Body of pancreas (tissue), 4 donors: Measurements from ENCODE around the gene CNTLN. TPM values are rescaled to one million over a fixed set of nuclear protein-coding genes. Genes with fewer than 3 reads are reported as not detected.

Experiments used
- ATAC-seq: fragments of 150-250 bp; one replicate; pipeline ENCODE4 v1.9.1; 2016
- DNase-seq, 4 donors: peaks; one replicate each; pipeline ENCODE4 v3.0.0-alpha.2; 2019
- H3K27ac ChIP-seq, 4 donors: fragments of 200-600 bp; sonication (generic); 1 replicate in 3 of 4; 2 replicates in 1 of 4; pipeline versions ENCODE4 v1.5.1 to v1.6.1; 2016 to 2019; ENCODE audit warnings: mild to moderate bottlenecking in 1 of 4, mixed read lengths in 1 of 4, moderate library complexity in 1 of 4
- H3K27me3 ChIP-seq, 2 donors: fragments of 200-600 bp; sonication (generic); one replicate each; pipeline ENCODE4 v1.6.0; 2016; ENCODE audit warnings: mild to moderate bottlenecking in 1 of 2
- H3K36me3 ChIP-seq, 2 donors: fragments of 200-600 bp; sonication (generic); replicated peaks in 1 of 2; 2 replicates each; pipeline ENCODE4 v1.5.1; 2016; ENCODE audit warnings: low read depth in 2 of 2; ENCODE audit not compliant: insufficient read depth in 1 of 2
- H3K4me1 ChIP-seq: fragments of 200-600 bp; sonication (generic); one replicate; pipeline ENCODE4 v1.6.0; 2016
- H3K4me3 ChIP-seq, 2 donors: fragments of 200-600 bp; sonication (generic); 1 replicate in 1 of 2; 2 replicates in 1 of 2; pipeline ENCODE4 v1.5.1; 2016 to 2019
- H3K9me3 ChIP-seq, 3 donors: fragments of 200-600 bp; sonication (generic); 1 replicate in 2 of 3; 2 replicates in 1 of 3; pipeline ENCODE4 v1.5.1; 2016
- CTCF ChIP-seq, 7 experiments: fragments of 450-650 bp in 4 of 7; fragments of 200-600 bp in 3 of 7; sonication (generic) in 3 of 7; IDR thresholded peaks; one replicate each; pipeline ENCODE4 v1.5.1; 2016 to 2019; ENCODE audit warnings: antibody characterized with exemption in 7 of 7
- POLR2A ChIP-seq, 3 donors: fragments of 450-650 bp; IDR thresholded peaks; one replicate each; pipeline ENCODE4 v1.6.1; 2016; ENCODE audit warnings: antibody characterized with exemption in 3 of 3, mild to moderate bottlenecking in 2 of 3
- WGBS, 2 donors: methylation state at CpG; one replicate each; pipeline ENCODE4 v1.1.5; 2017; 5-methylcytosine and 5-hydroxymethylcytosine counted together
- intact Hi-C: fragments of 100-400 bp; cut with DNase I; formaldehyde crosslinking; loops from one replicate; pipeline ENCODE4 v1.15.1; 2023
- total RNA-seq, 2 donors: library from RNA; depleted of rRNA; stranded (reverse); fragments of >200 nt; gene quantifications; one replicate each; pipeline ENCODE4 v1.1.0, GENCODE V29; 2016

Gene CNTLN
- total RNA-seq, 2 donors from 2014 or later = 7.3 to 11.2 TPM

GRCh38 chr9:17319864-17320263 lies 185.0 kb downstream of the CNTLN start:
- intact Hi-C loops = no loop called here
- Histone ChIP-seq H3K9me3 (no peaks in the 10 kb centered on the region), H3K4me1 (no peaks in the 10 kb centered on the region), H3K27me3 (no peaks in the 10 kb centered on the region), H3K36me3 (no peaks in the 10 kb centered on the region), H3K27ac (no peak overlapping the region), H3K4me3 (no peak overlapping the region)
- DNase-seq = no peak
- TF ChIP-seq POLR2A (IDR thresholded peaks at IDR 0.05) = no peak
- TF ChIP-seq CTCF (IDR thresholded peaks at IDR 0.05) = no peak
- no peak for ATAC-seq
- WGBS, 2 donors = 37 to 42% methylated on average over 1 of the region's 1 CpG

GRCh38 chr9:17322882-17323864 lies 188.3 kb downstream of the CNTLN start:
- Histone ChIP-seq H3K4me3 (no peak overlapping the region), H3K36me3 (no peaks in the 10 kb centered on the region), H3K9me3 (no peaks in the 10 kb centered on the region), H3K27ac (no peak overlapping the region), H3K4me1 (no peaks in the 10 kb centered on the region), H3K27me3 (no peaks in the 10 kb centered on the region)
- intact Hi-C loops = no loop called here
- WGBS, 2 donors = 92 to 95% methylated on average over 10 of the region's 10 CpGs
- ATAC-seq = no peak
- DNase-seq = no peak
- no peak for TF ChIP-seq POLR2A (IDR thresholded peaks at IDR 0.05)
- TF ChIP-seq CTCF (IDR thresholded peaks at IDR 0.05) = no peak

GRCh38 chr9:17328331-17328730 lies 193.5 kb downstream of the CNTLN start:
- Histone ChIP-seq H3K4me1 (no peaks in the 10 kb centered on the region), H3K9me3 (no peaks in the 10 kb centered on the region), H3K27me3 (no peaks in the 10 kb centered on the region), H3K4me3 (no peak overlapping the region), H3K27ac (no peak overlapping the region), H3K36me3 (no peaks in the 10 kb centered on the region)
- DNase-seq = no peak
- no peak for ATAC-seq
- TF ChIP-seq CTCF (IDR thresholded peaks at IDR 0.05) (no peak), POLR2A (IDR thresholded peaks at IDR 0.05) (no peak)
- WGBS, 2 donors = 86 to 92% methylated on average over 2 of the region's 2 CpGs
- intact Hi-C loops = no loop called here

DNA sequence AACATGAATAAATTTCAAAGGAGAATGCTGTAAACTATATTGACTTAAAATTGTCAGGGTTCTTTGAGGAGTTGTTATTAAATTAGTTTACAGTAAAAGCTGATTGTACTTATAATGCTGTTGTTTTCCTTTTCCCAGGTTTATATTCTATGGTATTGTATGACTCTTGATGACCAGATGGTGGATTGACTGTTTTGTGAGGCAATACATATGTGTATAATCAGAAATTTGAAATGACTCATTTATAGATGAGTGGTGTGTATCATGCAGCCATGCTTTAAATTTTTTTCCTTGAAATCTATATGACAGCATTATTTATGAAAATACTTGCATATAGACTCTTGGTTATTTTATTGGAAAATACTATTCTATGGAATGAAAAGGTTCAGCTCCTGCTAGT lies 195.3 kb downstream of the CNTLN start:
- TF ChIP-seq CTCF (IDR thresholded peaks at IDR 0.05) (no peak), POLR2A (IDR thresholded peaks at IDR 0.05) (no peak)
- Histone ChIP-seq H3K4me3 (no peak overlapping the region), H3K4me1 (no peaks in the 10 kb centered on the region), H3K36me3 (no peaks in the 10 kb centered on the region), H3K27me3 (no peaks in the 10 kb centered on the region), H3K9me3 (no peaks in the 10 kb centered on the region), H3K27ac (no peak overlapping the region)
- DNase-seq (no peak), ATAC-seq (no peak)
- intact Hi-C loops = no loop called here

- ATAC-seq (no peak), DNase-seq (no peak)
- no peaks in the 10 kb centered on the region for H3K9me3 ChIP-seq
- no peaks in the 10 kb centered on the region for H3K27me3 ChIP-seq
- H3K27ac ChIP-seq = no peak overlapping the region
- WGBS, 2 donors = 87 to 93% methylated on average over 3 of the region's 3 CpGs
- no peak for TF ChIP-seq CTCF (IDR thresholded peaks at IDR 0.05)
- TF ChIP-seq POLR2A (IDR thresholded peaks at IDR 0.05) = no peak
- H3K4me1 ChIP-seq = no peaks in the 10 kb centered on the region
- H3K36me3 ChIP-seq = no peaks in the 10 kb centered on the region
- intact Hi-C loops = no loop called here
- H3K4me3 ChIP-seq = no peak overlapping the region
Observed at GRCh38 chr9:17332115-17332514, 197.3 kb downstream of the CNTLN start.
